Fibroblast of skin of right biceps (primary cell): ENCODE data around the gene CDK17.
A peak's percentile ranks its signal among the peaks of the same experiment; 100 is the strongest.
"Not testable (repeated sequence)": the region's sequence is repeated elsewhere in the genome, so short reads cannot be mapped to it uniquely, and the experiment has no call there.

Source experiments
- DNase-seq: peaks from one replicate; pipeline ENCODE4 v3.0.0-alpha.2; 2013

The CDK17 gene

DNA sequence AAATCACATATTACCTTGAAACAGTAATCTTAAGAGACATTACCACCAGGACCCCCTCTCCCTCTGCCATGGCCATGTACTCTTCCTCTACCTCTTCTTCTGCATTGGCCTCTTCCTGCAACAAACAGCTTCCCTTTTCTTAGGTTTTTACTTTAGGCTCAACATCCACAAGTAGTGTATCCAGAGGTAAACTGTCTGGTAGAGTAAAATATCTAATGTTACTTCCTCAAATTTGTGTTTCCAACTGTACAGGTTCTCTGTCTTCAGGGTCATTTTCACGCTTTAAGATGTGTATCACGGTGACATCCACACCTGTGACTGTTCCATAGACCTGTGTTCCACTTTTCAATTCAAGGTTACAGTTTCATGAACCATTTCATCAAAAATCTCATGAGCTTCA, 13.4 kb downstream of the CDK17 start:
- DNase-seq: no peak

DNA sequence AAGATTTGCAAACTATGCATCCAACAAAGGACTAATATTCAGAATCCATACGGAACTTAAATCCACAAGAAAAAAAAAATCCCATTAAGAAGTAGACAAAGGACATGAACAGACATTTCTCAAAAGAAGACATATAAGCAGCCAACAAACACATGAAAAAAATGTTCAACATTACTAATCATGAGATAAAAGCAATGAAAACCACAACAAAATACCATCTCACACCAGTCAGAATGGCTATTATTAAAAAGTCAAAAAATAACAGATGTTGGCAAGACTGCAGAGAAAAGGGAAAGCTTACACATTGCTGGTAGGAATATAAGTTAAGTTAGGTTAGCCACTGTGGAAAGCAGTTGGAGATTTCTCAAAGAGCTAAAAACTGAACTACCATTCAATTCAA, 16.2 kb downstream of the CDK17 start:
- DNase-seq: peak; percentile 54

- DNase-seq: no peak
Observed at GRCh38 chr12:96383371-96383770, 16.9 kb downstream of the CDK17 start.

- not testable (repeated sequence) for DNase-seq
Observed at GRCh38 chr12:96379743-96380142, 20.5 kb downstream of the CDK17 start.

GRCh38 chr12:96378319-96378718, 21.9 kb downstream of the CDK17 start:
- no peak for DNase-seq

- no peak for DNase-seq
Observed at GRCh38 chr12:96376865-96377264, 23.4 kb downstream of the CDK17 start.

DNA sequence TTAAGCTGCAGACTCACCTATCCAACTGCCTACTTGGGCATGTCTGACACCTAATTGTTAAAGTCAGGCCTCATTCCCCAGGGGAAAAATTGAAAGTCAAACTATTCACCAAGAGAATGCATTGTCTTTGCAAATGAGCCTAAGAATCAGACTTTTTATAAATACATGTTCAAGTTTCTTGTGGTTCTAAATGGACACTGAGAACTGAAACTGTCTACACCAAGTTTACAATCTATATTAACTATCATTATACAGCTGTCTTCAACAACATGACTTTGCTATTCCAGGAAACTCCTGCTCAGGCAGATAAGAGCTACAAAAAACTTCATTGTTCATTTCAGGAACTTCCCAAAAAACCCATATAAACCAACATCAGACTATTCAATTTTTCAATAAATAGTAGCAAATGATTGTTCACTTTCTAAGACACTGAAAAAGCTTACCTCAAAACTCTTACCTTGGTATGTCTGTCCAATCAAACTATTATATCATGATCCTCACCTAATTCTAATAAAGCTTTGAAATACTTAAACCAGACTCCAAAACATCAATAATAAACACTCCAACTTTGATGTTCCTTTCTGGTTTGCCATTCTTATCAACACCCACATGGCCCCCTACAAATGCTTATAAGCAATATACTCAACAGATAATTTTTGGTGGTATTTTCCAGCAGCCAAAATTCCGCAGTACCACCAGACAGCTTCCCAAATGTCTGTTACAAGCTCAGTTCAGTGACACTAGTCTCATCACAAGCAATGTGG, 24.2 kb downstream of the CDK17 start:
- DNase-seq: no peak

GRCh38 chr12:96375170-96375569, 25.1 kb downstream of the CDK17 start:
- DNase-seq: no peak

DNA sequence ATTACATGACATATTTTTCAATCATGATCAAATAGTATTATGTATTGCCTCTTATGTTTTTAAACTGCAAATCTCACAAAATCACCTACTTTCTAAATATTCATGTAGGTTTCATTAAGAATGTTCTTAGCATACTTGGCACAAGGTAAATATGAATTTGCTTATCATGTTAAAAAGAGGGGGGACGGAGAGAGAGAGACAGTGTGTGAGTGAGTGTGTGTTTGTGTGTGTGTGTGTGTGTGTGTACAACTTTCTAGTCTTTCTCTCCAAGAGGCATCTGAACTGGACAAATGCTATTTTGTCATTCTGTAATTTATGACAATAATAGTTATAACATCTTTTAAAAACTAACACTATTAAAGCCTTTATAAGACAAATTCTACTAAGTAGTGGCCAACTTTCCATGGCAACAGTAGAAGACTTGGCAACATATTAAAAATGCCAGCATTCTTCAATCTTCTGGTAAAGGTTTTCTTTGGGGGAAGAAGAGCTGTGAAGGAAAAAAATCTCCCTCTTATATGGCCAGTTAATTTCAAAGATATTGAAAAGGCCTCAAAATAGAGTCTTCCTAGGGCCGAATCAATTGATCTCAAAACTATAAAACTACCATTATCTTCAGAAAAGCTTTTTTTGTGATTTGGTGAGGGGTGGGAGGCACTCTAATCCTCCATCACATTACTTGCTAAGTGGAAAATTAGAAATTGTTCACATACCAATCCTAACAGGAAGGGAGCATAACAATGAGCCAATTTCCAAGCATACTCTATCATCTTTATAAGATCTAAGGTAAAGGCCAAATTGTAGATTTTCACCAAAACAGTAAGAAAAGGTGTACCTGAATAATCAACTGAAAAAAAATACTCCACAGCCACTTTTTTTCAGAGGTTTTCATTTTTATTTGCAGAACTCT, 28.2 kb downstream of the CDK17 start:
- DNase-seq: no peak

GRCh38 chr12:96371138-96371789, 29.0 kb downstream of the CDK17 start:
- DNase-seq: no peak

DNA sequence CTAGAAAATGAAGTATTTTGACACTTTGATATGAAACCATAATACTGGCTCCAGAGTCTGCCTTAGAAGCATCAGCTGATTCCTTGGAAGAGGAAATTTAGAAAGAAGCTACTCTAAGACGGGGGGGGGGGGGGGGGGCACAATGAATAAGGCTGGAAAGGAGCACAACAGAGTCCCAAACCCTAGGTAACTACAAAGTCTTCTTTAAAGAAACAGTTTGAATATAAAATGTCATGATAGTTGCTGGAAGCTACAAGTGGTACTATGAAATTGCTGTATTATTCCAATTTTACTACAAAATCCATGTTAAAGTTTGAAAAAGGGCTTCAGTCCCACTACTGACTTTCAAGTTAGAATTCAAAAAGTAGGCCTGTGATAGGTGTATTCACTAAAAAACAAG, 31.6 kb downstream of the CDK17 start:
- no peak for DNase-seq

- DNase-seq: no peak
Observed at GRCh38 chr12:96368233-96368632, 32.0 kb downstream of the CDK17 start.

DNA sequence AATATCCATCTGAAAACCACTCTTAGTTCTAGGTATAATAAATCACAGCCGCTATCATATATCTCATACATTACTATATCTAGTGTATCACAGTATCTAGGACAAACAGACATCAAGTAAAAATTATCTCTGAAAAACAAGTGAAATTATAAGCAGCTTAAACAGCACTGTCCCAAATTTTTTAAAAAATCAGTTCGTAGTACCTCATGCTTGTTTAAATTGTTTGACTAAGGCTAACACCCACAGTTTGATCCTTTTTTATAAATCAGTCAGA, 33.9 kb downstream of the CDK17 start:
- DNase-seq: no peak

DNA sequence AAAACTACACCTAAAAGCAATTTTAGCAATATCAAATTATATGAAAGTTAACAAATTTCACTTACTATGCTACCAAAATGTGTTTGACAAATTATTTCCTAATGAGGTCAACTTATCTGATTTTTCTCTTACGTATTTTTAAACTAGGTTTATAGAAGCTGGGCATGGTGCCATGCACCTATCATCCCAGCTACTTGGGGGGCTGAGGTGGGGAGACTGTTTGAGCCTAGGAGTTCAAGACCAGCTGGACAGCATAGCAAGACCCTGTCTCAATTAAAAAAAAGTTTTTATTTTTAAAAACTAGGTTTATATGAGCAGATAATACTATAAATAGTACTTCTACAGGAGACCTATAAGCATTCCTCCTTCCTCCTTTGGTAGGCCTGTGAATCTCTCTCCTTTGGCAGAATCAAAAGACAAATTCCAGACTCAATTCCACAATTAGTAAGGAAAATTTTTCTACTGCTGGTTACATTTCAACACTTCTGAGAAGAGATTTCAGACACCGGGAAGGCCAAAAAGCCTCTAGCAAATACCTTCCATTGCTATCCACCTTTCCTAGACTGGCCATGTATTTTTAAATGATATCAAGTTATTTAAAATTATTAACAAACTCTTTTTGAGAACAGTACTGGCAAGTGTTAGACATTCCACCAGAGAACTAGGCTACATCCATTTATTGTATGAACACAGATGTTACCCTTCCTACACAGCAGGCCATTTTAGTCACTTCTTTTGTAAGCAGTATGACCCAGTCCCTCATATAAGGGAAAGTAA, 34.4 kb downstream of the CDK17 start:
- peak; percentile 29 for DNase-seq

DNA sequence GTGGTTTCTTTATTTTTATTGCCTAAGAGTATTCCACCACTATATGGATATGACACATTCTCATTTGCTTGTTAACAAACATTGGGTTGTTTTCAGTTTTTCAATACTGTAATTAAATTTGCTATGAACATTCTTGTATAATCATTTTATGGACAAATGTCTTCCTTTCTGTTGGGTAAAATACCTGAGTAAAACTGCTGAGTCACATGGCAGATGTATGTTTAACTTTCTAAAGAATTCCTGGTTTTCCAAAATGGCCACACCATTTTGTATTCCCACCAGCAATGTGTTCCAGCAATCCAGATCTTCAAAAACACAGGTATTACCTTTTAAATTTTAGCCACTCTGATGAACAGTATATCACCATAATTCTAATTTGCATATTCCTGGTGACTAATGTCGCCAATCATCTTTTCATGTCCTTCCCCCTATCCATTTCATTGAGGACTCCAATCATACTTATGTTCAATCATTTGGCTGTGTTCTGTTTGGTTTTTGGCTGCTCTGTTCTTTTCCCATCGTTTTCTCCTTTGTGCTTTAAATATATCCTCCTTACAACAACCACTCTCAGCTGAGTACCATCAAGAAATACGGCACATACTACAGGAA, 36.0 kb downstream of the CDK17 start:
- no peak for DNase-seq

DNA sequence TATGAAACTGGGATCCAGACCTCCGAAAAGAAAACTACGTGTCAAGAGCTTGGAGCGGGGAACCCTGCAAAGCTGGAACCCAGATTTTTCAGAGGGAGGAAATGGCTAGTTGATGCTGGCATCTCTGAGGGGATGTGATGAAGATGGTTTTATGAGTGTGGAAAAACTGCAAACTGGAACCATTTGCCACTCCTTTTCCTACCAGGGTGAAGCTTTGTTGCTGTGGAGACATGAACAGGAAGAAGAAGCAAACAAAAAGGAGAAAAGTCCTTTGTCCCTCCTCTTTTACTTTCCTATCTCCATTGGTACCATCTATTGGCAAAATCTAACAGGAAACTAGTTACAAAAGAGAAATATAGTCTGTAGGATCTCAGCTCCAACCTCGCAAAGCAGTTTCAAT, 39.2 kb downstream of the CDK17 start:
- no peak for DNase-seq

DNA sequence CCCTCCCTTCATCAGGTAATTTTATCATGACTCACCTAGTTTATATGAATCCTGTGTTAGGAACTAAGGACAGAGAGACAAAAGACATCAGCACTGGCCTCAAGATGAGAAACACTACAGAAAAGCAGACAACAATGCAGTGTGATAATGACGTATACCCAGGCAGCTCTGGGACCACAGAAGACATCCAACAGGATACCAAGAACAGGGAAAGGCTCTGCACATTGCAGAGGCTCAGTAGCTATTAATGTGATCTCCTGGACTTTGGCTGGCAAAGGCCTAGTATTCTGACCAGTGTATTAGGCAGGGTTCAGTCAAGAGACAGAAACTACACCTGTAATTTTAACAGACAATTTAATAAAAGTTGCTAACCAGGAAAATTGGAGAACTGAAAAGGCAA, 39.7 kb downstream of the CDK17 start:
- no peak for DNase-seq

DNA sequence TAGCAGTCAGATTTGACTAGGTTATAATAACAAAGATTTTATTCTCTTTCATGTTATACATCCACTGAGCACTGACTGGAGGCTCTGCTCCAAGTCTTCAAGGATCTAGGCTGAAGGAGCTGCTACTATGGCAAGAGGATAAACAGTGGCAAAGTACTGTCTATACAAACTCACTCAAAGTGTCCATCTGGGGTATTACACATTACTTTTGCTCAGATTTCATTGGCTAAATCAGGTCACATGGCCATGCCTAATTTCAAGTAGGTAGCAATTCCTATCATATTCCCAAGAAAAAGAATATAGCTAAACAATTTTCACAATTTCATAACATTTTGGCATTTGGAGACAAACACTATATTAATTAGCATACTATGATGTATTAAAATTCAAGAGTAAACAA, 40.9 kb downstream of the CDK17 start:
- DNase-seq: no peak

DNA sequence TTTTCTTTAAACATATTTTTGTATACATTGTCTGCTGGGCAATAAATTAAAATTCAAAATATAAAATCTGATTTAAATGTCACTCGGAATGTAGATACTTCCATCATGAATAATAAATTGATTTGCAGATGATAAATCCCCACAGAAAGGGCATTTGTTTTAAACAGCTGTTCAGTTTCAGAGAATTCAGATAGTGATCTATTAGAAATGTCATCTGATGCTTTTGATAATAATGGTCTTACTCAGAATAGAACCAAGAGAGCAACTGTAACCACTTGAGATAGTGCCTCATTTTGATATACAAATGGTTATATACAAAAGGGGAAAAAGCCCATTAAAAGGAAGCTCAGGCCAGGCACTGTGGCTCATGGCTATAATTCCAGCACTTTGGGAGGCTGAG, 43.4 kb downstream of the CDK17 start:
- no peak for DNase-seq

- no peak for DNase-seq
Observed at GRCh38 chr12:96354844-96355534, 45.2 kb downstream of the CDK17 start.

DNA sequence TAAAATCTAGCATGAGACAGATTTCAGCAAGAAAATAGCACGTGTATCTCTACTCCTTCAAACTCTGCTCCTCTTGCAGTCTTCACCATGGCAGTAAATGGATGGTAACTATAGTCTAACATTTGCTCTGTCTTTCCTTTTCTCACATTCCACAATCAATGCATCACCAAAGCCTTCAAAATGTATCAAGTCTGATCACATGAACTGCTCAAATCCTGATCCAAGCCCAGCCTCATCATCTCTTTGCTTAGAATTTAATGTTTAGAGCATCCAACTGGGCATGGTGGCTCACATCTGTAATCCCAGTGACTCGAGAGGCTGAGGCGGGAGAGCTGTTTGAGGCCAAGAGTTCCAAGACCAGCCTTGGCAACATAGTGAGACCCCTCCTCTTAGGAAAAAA, 45.9 kb downstream of the CDK17 start:
- DNase-seq: peak; percentile 30
